Mucosa of stomach (tissue), 1 donor: Measurements from ENCODE around the gene PRKCQ.
"Not testable (repeated sequence)": the region's sequence is repeated elsewhere in the genome, so short reads cannot be mapped to it uniquely, and the experiment has no call there.

Source experiments
- H3K27me3 ChIP-seq: one replicate; pipeline ENCODE4 v1.7.0; 2013; ENCODE audit warnings: mild to moderate bottlenecking, low read length; ENCODE audit not compliant: control insufficient read depth, insufficient read depth
- H3K36me3 ChIP-seq: one replicate; pipeline ENCODE4 v1.7.0; 2013; ENCODE audit warnings: low read length; ENCODE audit not compliant: control insufficient read depth, insufficient read depth
- H3K4me1 ChIP-seq: one replicate; pipeline ENCODE4 v1.7.0; 2013; ENCODE audit warnings: mild to moderate bottlenecking, low read length; ENCODE audit not compliant: control insufficient read depth, insufficient read depth
- H3K4me3 ChIP-seq: one replicate; pipeline ENCODE4 v1.7.0; 2013; ENCODE audit warnings: low read length
- H3K9ac ChIP-seq: one replicate; pipeline ENCODE4 v1.7.0; 2013; ENCODE audit warnings: mild to moderate bottlenecking, low read length, moderate library complexity
- H3K9me3 ChIP-seq: one replicate; pipeline ENCODE4 v1.7.0; 2013; ENCODE audit warnings: mild to moderate bottlenecking, low read length, moderate library complexity; ENCODE audit not compliant: control insufficient read depth
- donor health status: Pancreatic carcinoma.

The PRKCQ gene

GRCh38 chr10:6591668-6592067 is 11.6 kb upstream of the PRKCQ start:
- Histone ChIP-seq H3K36me3 (no peaks in the 10 kb centered on the region), H3K4me1 (no peaks in the 10 kb centered on the region), H3K9me3 (no peaks in the 10 kb centered on the region), H3K9ac (no peak overlapping the region), H3K4me3 (no peak overlapping the region), H3K27me3 (no peaks in the 10 kb centered on the region)

- Histone ChIP-seq H3K4me3 (no peak overlapping the region), H3K9ac (no peak overlapping the region), H3K4me1 (no peaks in the 10 kb centered on the region)
Observed at GRCh38 chr10:6590100-6590499, 10.0 kb upstream of the PRKCQ start.

GRCh38 chr10:6589287-6590094 is 9.4 kb upstream of the PRKCQ start:
- no peak overlapping the region for H3K4me3 ChIP-seq
- no peak overlapping the region for H3K9ac ChIP-seq
- no peaks in the 10 kb centered on the region for H3K9me3 ChIP-seq
- H3K36me3 ChIP-seq = no peaks in the 10 kb centered on the region
- H3K4me1 ChIP-seq = no peaks in the 10 kb centered on the region
- no peaks in the 10 kb centered on the region for H3K27me3 ChIP-seq

More at GRCh38 chr10:6590100-6590499, 10.0 kb upstream of the PRKCQ start:
- Histone ChIP-seq H3K36me3 (no peaks in the 10 kb centered on the region), H3K27me3 (no peaks in the 10 kb centered on the region), H3K9me3 (no peaks in the 10 kb centered on the region)

- no peaks in the 10 kb centered on the region for H3K36me3 ChIP-seq
- no peaks in the 10 kb centered on the region for H3K9me3 ChIP-seq
- no peak overlapping the region for H3K9ac ChIP-seq
- no peaks in the 10 kb centered on the region for H3K4me1 ChIP-seq
- H3K27me3 ChIP-seq = no peaks in the 10 kb centered on the region
- no peak overlapping the region for H3K4me3 ChIP-seq
Observed at GRCh38 chr10:6588845-6589244, 8.8 kb upstream of the PRKCQ start.

- Histone ChIP-seq H3K27me3 (no peaks in the 10 kb centered on the region), H3K4me3 (no peak overlapping the region), H3K4me1 (no peaks in the 10 kb centered on the region), H3K9ac (no peak overlapping the region), H3K9me3 (no peaks in the 10 kb centered on the region), H3K36me3 (no peaks in the 10 kb centered on the region)
Observed at GRCh38 chr10:6588082-6588481, 8.0 kb upstream of the PRKCQ start.

- Histone ChIP-seq H3K27me3 (no peaks in the 10 kb centered on the region), H3K9me3 (no peaks in the 10 kb centered on the region), H3K4me1 (no peaks in the 10 kb centered on the region), H3K9ac (no peak overlapping the region), H3K36me3 (no peaks in the 10 kb centered on the region), H3K4me3 (no peak overlapping the region)
Observed at GRCh38 chr10:6586501-6586900, 6.4 kb upstream of the PRKCQ start.

GRCh38 chr10:6583447-6583846 is 3.4 kb upstream of the PRKCQ start:
- Histone ChIP-seq H3K4me1 (no peaks in the 10 kb centered on the region), H3K4me3 (no peak overlapping the region), H3K9ac (no peak overlapping the region), H3K27me3 (peaks cover 10% of the 10 kb centered on the region), H3K9me3 (no peaks in the 10 kb centered on the region), H3K36me3 (no peaks in the 10 kb centered on the region)

- H3K27me3 ChIP-seq = peaks cover 16% of the 10 kb centered on the region
- H3K4me1 ChIP-seq, H3K9me3 ChIP-seq, H3K4me3 ChIP-seq, H3K9ac ChIP-seq, H3K36me3 ChIP-seq: not testable (repeated sequence)
Observed at GRCh38 chr10:6582913-6583312, 2.8 kb upstream of the PRKCQ start.

GRCh38 chr10:6582298-6582697 is 2.2 kb upstream of the PRKCQ start:
- H3K4me1 ChIP-seq = no peaks in the 10 kb centered on the region
- no peaks in the 10 kb centered on the region for H3K36me3 ChIP-seq
- H3K9me3 ChIP-seq = no peaks in the 10 kb centered on the region
- H3K27me3 ChIP-seq = peaks cover 16% of the 10 kb centered on the region
- H3K4me3 ChIP-seq = no peak overlapping the region
- H3K9ac ChIP-seq = no peak overlapping the region

- Histone ChIP-seq H3K27me3 (peaks cover 16% of the 10 kb centered on the region), H3K9ac (no peak overlapping the region), H3K4me3 (no peak overlapping the region)
Observed at GRCh38 chr10:6581778-6582228, 1.7 kb upstream of the PRKCQ start.

GRCh38 chr10:6581223-6581622 is 1.1 kb upstream of the PRKCQ start:
- peaks cover 16% of the 10 kb centered on the region for H3K27me3 ChIP-seq
- H3K4me3 ChIP-seq = not testable (repeated sequence)

More at GRCh38 chr10:6581778-6582228, 1.7 kb upstream of the PRKCQ start:
- Histone ChIP-seq H3K4me1 (no peaks in the 10 kb centered on the region), H3K36me3 (no peaks in the 10 kb centered on the region), H3K9me3 (no peaks in the 10 kb centered on the region)

GRCh38 chr10:6580279-6581029 is 378 bp upstream of the PRKCQ start:
- Histone ChIP-seq H3K4me1 (no peaks in the 10 kb centered on the region), H3K27me3 (peaks cover 16% of the 10 kb centered on the region), H3K9ac (peak overlapping the region; percentile 71), H3K9me3 (no peaks in the 10 kb centered on the region), H3K4me3 (peak overlapping the region; percentile 58), H3K36me3 (no peaks in the 10 kb centered on the region)

More at GRCh38 chr10:6581223-6581622, 1.1 kb upstream of the PRKCQ start:
- peak overlapping the region; percentile 71 for H3K9ac ChIP-seq
- not testable (repeated sequence) for H3K4me1 ChIP-seq, H3K9me3 ChIP-seq, H3K36me3 ChIP-seq
